T1000 (cell line): ENCODE data around the gene CCDC60.
A peak's percentile ranks its signal among the peaks of the same experiment; 100 is the strongest.

Source experiments
- DNase-seq: peaks from one replicate; lab custom pipeline; 2025; ENCODE audit warnings: mixed read lengths; lab: John Stamatoyannopoulos, UW

Gene CCDC60

GRCh38 chr12:119384340-119384739 is 49.8 kb downstream of the CCDC60 start:
- DNase-seq = no peak

- no peak for DNase-seq
Observed at GRCh38 chr12:119385659-119386058, 51.1 kb downstream of the CCDC60 start.

GRCh38 chr12:119389687-119390086 is 55.2 kb downstream of the CCDC60 start:
- DNase-seq = no peak

GRCh38 chr12:119391673-119392072 is 57.1 kb downstream of the CCDC60 start:
- DNase-seq = no peak

GRCh38 chr12:119393677-119394076 is 59.1 kb downstream of the CCDC60 start:
- no peak for DNase-seq

- DNase-seq = no peak
Observed at GRCh38 chr12:119397540-119397939, 63.0 kb downstream of the CCDC60 start.

- no peak for DNase-seq
Observed at GRCh38 chr12:119398190-119398589, 63.7 kb downstream of the CCDC60 start.

GRCh38 chr12:119399301-119399700 is 64.8 kb downstream of the CCDC60 start:
- no peak for DNase-seq

- no peak for DNase-seq
Observed at GRCh38 chr12:119406308-119406707, 71.8 kb downstream of the CCDC60 start.

- DNase-seq = no peak
Observed at GRCh38 chr12:119406811-119407210, 72.3 kb downstream of the CCDC60 start.

- DNase-seq = no peak
Observed at GRCh38 chr12:119409043-119409442, 74.5 kb downstream of the CCDC60 start.

GRCh38 chr12:119410396-119410795 is 75.9 kb downstream of the CCDC60 start:
- no peak for DNase-seq

GRCh38 chr12:119412306-119412705 is 77.8 kb downstream of the CCDC60 start:
- no peak for DNase-seq

GRCh38 chr12:119412811-119413794 is 78.6 kb downstream of the CCDC60 start:
- DNase-seq = no peak

GRCh38 chr12:119415714-119416113 is 81.2 kb downstream of the CCDC60 start:
- no peak for DNase-seq

- DNase-seq = no peak
Observed at GRCh38 chr12:119417440-119417839, 82.9 kb downstream of the CCDC60 start.

- no peak for DNase-seq
Observed at GRCh38 chr12:119419381-119419780, 84.9 kb downstream of the CCDC60 start.

- no peak for DNase-seq
Observed at GRCh38 chr12:119423285-119423684, 88.8 kb downstream of the CCDC60 start.

GRCh38 chr12:119425623-119426022 is 91.1 kb downstream of the CCDC60 start:
- DNase-seq = no peak

GRCh38 chr12:119431151-119431550 is 96.6 kb downstream of the CCDC60 start:
- DNase-seq = no peak

- DNase-seq = no peak
Observed at GRCh38 chr12:119432949-119433348, 98.4 kb downstream of the CCDC60 start.

- no peak for DNase-seq
Observed at GRCh38 chr12:119440803-119441360, 106.4 kb downstream of the CCDC60 start.

- peak; percentile 3 for DNase-seq
Observed at GRCh38 chr12:119444462-119445044, 110.0 kb downstream of the CCDC60 start.
